ENCODE results near the gene POLR3A.
"Not testable (repeated sequence)": the region's sequence is repeated elsewhere in the genome, so short reads cannot be mapped to it uniquely, and the experiment has no call there.

POLR3A gene

GRCh38 chr10:78066728-78067430 is 37.6 kb upstream of the POLR3A start:
- Histone ChIP-seq H3K4me3 (no peak overlapping the region), H3K27ac (no peak overlapping the region), H3K4me1 (peaks cover 7 to 52% (median 32%) of the 10 kb centered on the region in 10 experiments), H3K4me2 (peak overlapping the region in 4 of 11 experiments; percentile 7 to 79 (median 75); a peak in 5 of 22 replicates), H3K9ac (no peak overlapping the region), H3K36me3 (no peaks in the 10 kb centered on the region), H4K20me1 (no peaks in the 10 kb centered on the region), H3K9me3 (replicated peaks in 1 of 11) (no peaks in the 10 kb centered on the region; a peak in 1 of 22 replicates), H3K27me3 (no peaks in the 10 kb centered on the region)
- no peak for TF ChIP-seq Cebpa-rat (IDR thresholded peaks at IDR 0.05)

- no peak overlapping the region for H3K27ac ChIP-seq
- no peak for TF ChIP-seq Cebpa-rat (IDR thresholded peaks at IDR 0.05)
- peak overlapping the region; percentile 20 to 79 (median 64); a peak in 19 of 22 replicates for H3K4me2 ChIP-seq
These were observed 36.7 kb upstream of the POLR3A start for GRCh38 chr10:78066012-78066411.

GRCh38 chr10:78065611-78066010 is 36.3 kb upstream of the POLR3A start:
- H3K9me3 ChIP-seq (replicated peaks in 1 of 11): no peaks in the 10 kb centered on the region; a peak in 1 of 22 replicates
- no peaks in the 10 kb centered on the region for H3K27me3 ChIP-seq
- no peaks in the 10 kb centered on the region for H3K36me3 ChIP-seq
- peak overlapping the region; percentile 20 to 79 (median 64); a peak in 19 of 22 replicates for H3K4me2 ChIP-seq
- no peak for TF ChIP-seq Cebpa-rat (IDR thresholded peaks at IDR 0.05)
- H3K27ac ChIP-seq: no peak overlapping the region
- peaks cover 7 to 61% (median 41%) of the 10 kb centered on the region in 10 experiments for H3K4me1 ChIP-seq
- no peaks in the 10 kb centered on the region; a peak in 1 of 22 replicates for H4K20me1 ChIP-seq
- no peak overlapping the region for H3K4me3 ChIP-seq
- H3K9ac ChIP-seq: peak overlapping the region in 1 of 11 experiments; percentile 27; a peak in 1 of 22 replicates

More at GRCh38 chr10:78066012-78066411, 36.7 kb upstream of the POLR3A start:
- peak overlapping the region in 1 of 11 experiments; percentile 27; a peak in 1 of 22 replicates for H3K9ac ChIP-seq
- H3K27me3 ChIP-seq: no peaks in the 10 kb centered on the region
- H3K4me1 ChIP-seq: peaks cover 7 to 60% (median 40%) of the 10 kb centered on the region in 10 experiments
- no peaks in the 10 kb centered on the region; a peak in 1 of 22 replicates for H3K9me3 ChIP-seq (replicated peaks in 1 of 11)
- H3K36me3 ChIP-seq: no peaks in the 10 kb centered on the region
- H4K20me1 ChIP-seq: no peaks in the 10 kb centered on the region; a peak in 1 of 22 replicates
- no peak overlapping the region for H3K4me3 ChIP-seq

GRCh38 chr10:78064919-78065318 is 35.6 kb upstream of the POLR3A start:
- H3K9ac ChIP-seq; H4K20me1 ChIP-seq; H3K4me2 ChIP-seq; H3K27me3 ChIP-seq; H3K36me3 ChIP-seq; H3K9me3 ChIP-seq (replicated peaks in 1 of 11); H3K27ac ChIP-seq; H3K4me3 ChIP-seq: not testable (repeated sequence)
- H3K4me1 ChIP-seq: peaks cover 7 to 61% (median 41%) of the 10 kb centered on the region in 10 experiments

- H3K27ac ChIP-seq: no peak overlapping the region
- H4K20me1 ChIP-seq: no peaks in the 10 kb centered on the region; a peak in 1 of 22 replicates
- H3K4me1 ChIP-seq: peaks cover 7 to 61% (median 41%) of the 10 kb centered on the region in 10 experiments
- no peak overlapping the region for H3K4me3 ChIP-seq
- H3K9me3 ChIP-seq (replicated peaks in 1 of 11): no peaks in the 10 kb centered on the region; a peak in 1 of 22 replicates
- no peak for TF ChIP-seq Cebpa-rat (IDR thresholded peaks at IDR 0.05)
- H3K4me2 ChIP-seq: peak overlapping the region in 9 of 11 experiments; percentile 9 to 84 (median 67); a peak in 17 of 22 replicates
- H3K27me3 ChIP-seq: no peaks in the 10 kb centered on the region
- no peak overlapping the region for H3K9ac ChIP-seq
- no peaks in the 10 kb centered on the region for H3K36me3 ChIP-seq
These were observed 33.9 kb upstream of the POLR3A start for GRCh38 chr10:78063236-78063635.

GRCh38 chr10:78062296-78062695 is 33.0 kb upstream of the POLR3A start:
- H3K27me3 ChIP-seq: no peaks in the 10 kb centered on the region
- H3K4me3 ChIP-seq: no peak overlapping the region
- no peak overlapping the region for H3K27ac ChIP-seq
- H3K36me3 ChIP-seq: no peaks in the 10 kb centered on the region
- H3K9me3 ChIP-seq (replicated peaks in 1 of 11): no peaks in the 10 kb centered on the region; a peak in 1 of 22 replicates
- no peak for TF ChIP-seq Cebpa-rat (IDR thresholded peaks at IDR 0.05)
- H3K4me1 ChIP-seq: peaks cover 7 to 56% (median 41%) of the 10 kb centered on the region in 10 experiments
- H3K4me2 ChIP-seq: peak overlapping the region in 9 of 11 experiments; percentile 9 to 84 (median 67); a peak in 17 of 22 replicates
- no peaks in the 10 kb centered on the region; a peak in 1 of 22 replicates for H4K20me1 ChIP-seq
- H3K9ac ChIP-seq: no peak overlapping the region

- H3K36me3 ChIP-seq: peaks cover 0 to under 1% (median 0%) of the 10 kb centered on the region in 11 experiments; a peak in 1 of 22 replicates
- H4K20me1 ChIP-seq: no peaks in the 10 kb centered on the region; a peak in 2 of 22 replicates
- peaks cover 0 to 35% (median 30%) of the 10 kb centered on the region in 10 experiments; a peak in 16 of 20 replicates for H3K4me1 ChIP-seq
- H3K4me2 ChIP-seq: no peak overlapping the region; a peak in 1 of 22 replicates
- H3K9ac ChIP-seq: no peak overlapping the region
- H3K4me3 ChIP-seq: no peak overlapping the region
- no peaks in the 10 kb centered on the region for H3K27me3 ChIP-seq
- no peaks in the 10 kb centered on the region; a peak in 1 of 22 replicates for H3K9me3 ChIP-seq (replicated peaks in 1 of 11)
- no peak overlapping the region for H3K27ac ChIP-seq
- TF ChIP-seq Cebpa-rat (IDR thresholded peaks at IDR 0.05): no peak
These were observed 30.8 kb upstream of the POLR3A start for GRCh38 chr10:78059906-78060702.

GRCh38 chr10:78058562-78058961 is 29.2 kb upstream of the POLR3A start:
- H3K27ac ChIP-seq: no peak overlapping the region
- peaks cover 0 to 32% (median 28%) of the 10 kb centered on the region in 10 experiments; a peak in 17 of 20 replicates for H3K4me1 ChIP-seq
- H3K27me3 ChIP-seq: no peaks in the 10 kb centered on the region
- H3K36me3 ChIP-seq: peaks cover 0 to 10% (median 0%) of the 10 kb centered on the region in 11 experiments; a peak in 4 of 22 replicates
- peaks cover 0 to 8% (median 0%) of the 10 kb centered on the region in 11 experiments; a peak in 4 of 22 replicates for H4K20me1 ChIP-seq
- no peak for TF ChIP-seq Cebpa-rat (IDR thresholded peaks at IDR 0.05)
- H3K4me3 ChIP-seq: no peak overlapping the region
- no peak overlapping the region for H3K9ac ChIP-seq
- H3K4me2 ChIP-seq: no peak overlapping the region
- no peaks in the 10 kb centered on the region for H3K9me3 ChIP-seq (replicated peaks in 1 of 11)

Measured in BLaER1 treated with 17β-estradiol and CSF1 and Interleukin-3, amounts not matched to agents 10 nM and 100 nM (cell line).